Airway epithelial cell (primary cell): ENCODE data around the gene PCDHGA1. TPM values are rescaled to one million over a fixed set of nuclear protein-coding genes. Genes with fewer than 3 reads are reported as not detected.

ENCODE experiments used
- total RNA-seq: library from RNA; depleted of rRNA; stranded (reverse); fragments of >200 nt; gene quantifications from 2 replicates; pipeline ENCODE4 v1.2.3, GENCODE V29; 2015

PCDHGA1 gene
- total RNA-seq, 1 donor from 2014 or later: not detected

GRCh38 chr5:141397756-141398551 is 67.6 kb downstream of the PCDHGA1 start, which contains the start of gene PCDHGB5:
Gene PCDHGB5, plus strand, starts transcription at chr5:141397947. Its CDS starts 181 bp downstream, at chr5:141398128.

DNA sequence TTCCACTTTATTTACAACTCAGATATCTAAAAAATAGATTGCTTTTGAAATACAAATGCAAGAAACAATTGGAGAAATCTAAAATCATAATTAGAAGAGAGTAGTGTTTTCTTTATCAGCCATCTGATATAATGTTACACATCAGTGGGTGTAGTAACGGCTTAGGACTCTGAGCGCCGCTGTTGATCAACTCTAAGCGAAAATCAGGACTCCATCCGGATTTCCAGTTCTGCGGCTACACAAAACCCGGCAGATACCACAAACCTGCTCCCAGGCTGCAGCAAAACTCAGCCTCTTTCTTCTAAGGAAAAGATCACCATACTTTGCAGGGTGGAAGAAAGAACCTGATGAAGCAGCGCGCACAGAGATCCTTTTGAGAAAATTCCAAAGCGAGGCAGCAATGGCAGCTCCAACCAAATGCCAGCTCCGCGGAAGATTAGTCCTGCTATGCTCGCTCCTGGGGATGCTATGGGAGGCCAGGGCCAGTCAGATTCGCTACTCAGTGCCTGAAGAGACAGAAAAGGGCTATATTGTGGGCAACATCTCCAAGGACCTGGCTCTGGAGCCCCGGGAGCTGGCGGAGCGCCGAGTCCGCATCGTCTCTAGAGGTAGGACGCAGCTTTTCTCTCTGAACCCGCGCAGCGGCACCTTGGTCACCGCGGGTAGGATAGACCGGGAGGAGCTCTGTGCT is 72.4 kb downstream of the PCDHGA1 start, which contains the start of gene PCDHGA9:
Gene PCDHGA9 (plus strand): TSS at position 226 of the 691 bp plus-strand sequence. CDS start 175 bp downstream, at position 401.

DNA sequence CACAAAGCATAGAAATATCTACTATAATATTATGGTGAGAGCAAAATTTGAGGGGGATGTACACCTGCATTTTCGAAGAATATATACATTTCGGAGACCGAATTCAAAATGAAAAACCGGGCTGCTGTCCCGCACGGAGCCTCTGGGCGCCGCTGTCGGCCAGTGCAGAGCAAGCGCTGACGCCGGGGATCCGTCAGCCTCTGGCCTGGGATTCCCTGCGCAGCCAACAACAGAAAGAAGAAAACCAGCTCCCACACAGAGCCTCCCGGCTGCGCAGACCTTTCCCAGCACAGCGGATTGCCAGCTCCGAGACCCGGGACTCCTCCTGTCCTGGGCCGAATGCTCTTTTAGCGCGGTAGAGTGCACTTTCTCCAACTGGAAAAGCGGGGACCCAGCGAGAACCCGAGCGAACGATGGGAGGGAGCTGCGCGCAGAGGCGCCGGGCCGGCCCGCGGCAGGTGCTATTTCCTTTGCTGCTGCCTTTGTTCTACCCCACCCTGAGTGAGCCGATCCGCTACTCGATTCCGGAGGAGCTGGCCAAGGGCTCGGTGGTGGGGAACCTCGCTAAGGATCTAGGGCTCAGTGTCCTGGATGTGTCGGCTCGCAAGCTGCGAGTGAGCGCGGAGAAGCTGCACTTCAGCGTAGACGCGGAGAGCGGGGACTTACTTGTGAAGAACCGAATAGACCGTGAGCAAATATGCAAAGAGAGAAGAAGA is 77.6 kb downstream of the PCDHGA1 start, which contains the start of gene PCDHGB6:
Gene PCDHGB6 (plus strand): TSS at position 232 of the 716 bp plus-strand sequence. CDS start 182 bp downstream, at position 414.

GRCh38 chr5:141412854-141413539 is 82.7 kb downstream of the PCDHGA1 start, which contains the start of gene PCDHGA10:
Gene PCDHGA10, plus strand, starts transcription at chr5:141412987. Its CDS starts 189 bp downstream, at chr5:141413176.

GRCh38 chr5:141417494-141418172 is 87.3 kb downstream of the PCDHGA1 start, which contains the start of gene PCDHGB7:
Gene PCDHGB7, plus strand, starts transcription at chr5:141417677. Its CDS starts 183 bp downstream, at chr5:141417860.

DNA sequence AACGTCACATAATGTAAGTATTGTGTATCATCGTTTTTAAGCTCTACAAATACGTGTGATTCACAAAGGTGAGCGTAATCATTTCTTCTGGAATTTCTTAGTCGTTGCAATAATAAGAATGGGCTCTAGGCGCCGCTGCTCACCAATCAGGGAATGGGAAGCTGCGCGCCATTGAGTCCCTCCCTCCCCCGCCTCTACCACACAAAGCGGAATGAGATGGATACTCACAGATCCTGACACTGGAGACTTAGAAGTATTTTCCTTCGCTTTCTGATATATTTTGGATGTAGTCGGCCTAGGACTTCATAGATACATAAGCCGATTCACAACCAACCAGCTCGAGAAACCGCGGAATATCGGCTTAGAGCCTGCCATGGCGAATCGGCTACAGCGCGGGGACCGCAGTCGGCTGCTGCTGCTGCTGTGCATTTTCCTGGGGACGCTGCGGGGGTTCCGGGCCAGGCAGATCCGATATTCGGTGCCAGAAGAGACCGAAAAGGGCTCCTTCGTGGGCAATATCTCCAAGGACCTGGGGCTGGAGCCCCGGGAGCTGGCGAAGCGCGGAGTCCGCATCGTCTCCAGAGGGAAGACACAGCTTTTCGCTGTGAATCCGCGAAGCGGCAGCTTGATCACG is 90.7 kb downstream of the PCDHGA1 start, which contains the start of gene PCDHGA11:
Gene PCDHGA11 (plus strand): TSS at position 197 of the 634 bp plus-strand sequence. CDS start 177 bp downstream, at position 374.

GRCh38 chr5:141430332-141431113 is 100.2 kb downstream of the PCDHGA1 start, which contains the start of gene PCDHGA12:
Gene PCDHGA12, plus strand, starts transcription at chr5:141430507. Its CDS starts 253 bp downstream, at chr5:141430760.

DNA sequence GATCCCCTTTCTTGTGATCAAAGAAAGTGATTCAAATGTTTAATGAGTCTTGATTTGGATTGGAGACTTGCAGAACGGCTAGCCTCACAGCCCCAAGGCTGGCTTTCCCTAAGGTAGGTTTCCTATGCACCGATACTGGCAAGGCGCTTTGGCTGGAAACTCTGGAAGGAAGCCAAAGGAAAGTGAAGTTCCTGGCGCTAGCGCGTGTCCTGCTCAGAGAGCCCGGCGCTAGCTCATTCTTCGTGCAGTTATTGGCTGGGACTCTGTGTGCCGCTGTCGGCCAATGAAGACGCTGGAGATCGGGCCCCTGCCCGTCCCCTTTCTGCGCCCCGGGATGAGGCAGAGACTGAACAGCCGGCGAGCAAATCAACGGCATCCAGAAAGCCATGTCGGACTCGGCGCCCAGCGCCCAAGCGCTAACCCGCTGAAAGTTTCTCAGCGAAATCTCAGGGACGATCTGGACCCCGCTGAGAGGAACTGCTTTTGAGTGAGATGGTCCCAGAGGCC is 145.4 kb downstream of the PCDHGA1 start, which contains the start of gene PCDHGC3:
Gene PCDHGC3 (plus strand): TSS at position 342 of the 507 bp plus-strand sequence. CDS start 151 bp downstream, at position 493.

DNA sequence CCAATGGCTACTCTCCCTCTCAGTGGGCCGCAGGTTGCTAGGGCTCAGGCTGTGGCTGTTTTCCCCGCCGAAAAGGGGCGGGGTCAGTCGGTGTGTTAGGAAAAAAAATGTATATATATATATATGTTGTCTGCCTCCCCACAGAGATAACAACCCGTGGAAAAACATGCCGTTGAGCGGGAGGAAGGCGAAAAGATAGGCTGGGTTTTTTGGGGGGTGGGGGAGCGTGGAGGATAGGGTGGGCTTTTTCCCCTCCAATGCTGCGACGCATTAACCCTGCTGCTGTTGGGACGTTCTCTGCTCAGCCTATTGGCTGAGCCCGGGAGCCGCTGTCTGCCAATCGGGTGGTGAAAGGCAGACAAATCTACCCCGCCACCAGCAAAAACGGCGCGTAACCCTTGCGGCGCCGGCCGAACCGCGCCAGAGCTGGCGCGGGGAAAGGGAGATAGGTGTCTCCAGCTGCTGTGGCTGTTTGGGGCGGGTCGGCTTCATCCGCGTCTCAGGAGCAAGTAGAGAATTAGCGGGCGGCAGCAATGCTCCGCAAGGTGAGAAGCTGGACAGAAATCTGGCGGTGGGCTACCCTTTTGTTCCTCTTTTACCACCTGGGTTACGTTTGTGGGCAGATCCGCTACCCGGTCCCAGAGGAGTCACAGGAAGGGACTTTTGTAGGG is 154.5 kb downstream of the PCDHGA1 start, which contains the start of gene PCDHGC4:
Gene PCDHGC4 (plus strand): TSS at position 390 of the 671 bp plus-strand sequence. CDS start 144 bp downstream, at position 534.

GRCh38 chr5:141488591-141489561 is 158.6 kb downstream of the PCDHGA1 start, which contains the start of gene PCDHGC5:
Gene PCDHGC5, plus strand, starts transcription at chr5:141489081. Its CDS starts 160 bp downstream, at chr5:141489241.

Other genes starting within 250 kb of the PCDHGA1 start
- gene PCDHB2, start 235.9 kb upstream of the PCDHGA1 start, total RNA-seq: 0.14 TPM in 1 of 2 replicates, not detected in the other
- gene PCDHB3, start 230.0 kb upstream of the PCDHGA1 start, total RNA-seq: 0.05 TPM in 1 of 2 replicates, not detected in the other
- gene PCDHB4, start 208.7 kb upstream of the PCDHGA1 start, total RNA-seq: not detected in 2 replicates
- gene PCDHB5, start 195.3 kb upstream of the PCDHGA1 start, total RNA-seq: 0.63 TPM in 1 of 2 replicates, not detected in the other
- gene PCDHB6, start 180.5 kb upstream of the PCDHGA1 start, total RNA-seq: 0.14 TPM in 1 of 2 replicates, not detected in the other
- not detected in 2 replicates for gene PCDHB7, start 157.9 kb upstream of the PCDHGA1 start, total RNA-seq
- gene PCDHB8, start 152.7 kb upstream of the PCDHGA1 start, total RNA-seq: 0.07 TPM in 1 of 2 replicates, not detected in the other
- 0.07 and 0.14 TPM in 2 replicates for gene PCDHB16, start 148.1 kb upstream of the PCDHGA1 start, total RNA-seq
- gene PCDHB9, start 143.4 kb upstream of the PCDHGA1 start, total RNA-seq: 0.07 TPM in 1 of 2 replicates, not detected in the other
- 0.05 and 0.21 TPM in 2 replicates for gene PCDHB10, start 138.2 kb upstream of the PCDHGA1 start, total RNA-seq
- gene PCDHB11, start 130.9 kb upstream of the PCDHGA1 start, total RNA-seq: 0.09 TPM in 1 of 2 replicates, not detected in the other
- gene PCDHB12, start 121.8 kb upstream of the PCDHGA1 start, total RNA-seq: 0.05 and 0.07 TPM in 2 replicates
- gene PCDHB13, start 116.6 kb upstream of the PCDHGA1 start, total RNA-seq: 0.09 and 0.14 TPM in 2 replicates
- gene PCDHB14, start 107.2 kb upstream of the PCDHGA1 start, total RNA-seq: 0.21 and 0.65 TPM in 2 replicates
- gene PCDHB15, start 85.1 kb upstream of the PCDHGA1 start, total RNA-seq: 0.07 and 0.28 TPM in 2 replicates
- not detected in 2 replicates for gene SLC25A2, start 26.5 kb upstream of the PCDHGA1 start, total RNA-seq
- gene TAF7, start 9.7 kb upstream of the PCDHGA1 start, total RNA-seq: 28.8 and 30.0 TPM in 2 replicates
- gene PCDHGA2, start 8.2 kb downstream of the PCDHGA1 start, total RNA-seq: 0.42 and 0.79 TPM in 2 replicates
- 0.14 and 0.21 TPM in 2 replicates for gene PCDHGA3, start 13.3 kb downstream of the PCDHGA1 start, total RNA-seq
- 0.07 TPM in 1 of 2 replicates, not detected in the other for gene PCDHGB1, start 19.6 kb downstream of the PCDHGA1 start, total RNA-seq
- 0.23 and 0.63 TPM in 2 replicates for gene PCDHGA4, start 24.5 kb downstream of the PCDHGA1 start, total RNA-seq
- 0.42 TPM in 1 of 2 replicates, not detected in the other for gene PCDHGB2, start 29.5 kb downstream of the PCDHGA1 start, total RNA-seq
- 0.05 and 0.07 TPM in 2 replicates for gene PCDHGA5, start 33.6 kb downstream of the PCDHGA1 start, total RNA-seq
- 0.35 and 0.46 TPM in 2 replicates for gene PCDHGB3, start 39.7 kb downstream of the PCDHGA1 start, total RNA-seq
- 0.37 and 0.63 TPM in 2 replicates for gene PCDHGA6, start 43.4 kb downstream of the PCDHGA1 start, total RNA-seq
- 0.92 and 1.2 TPM in 2 replicates for gene PCDHGA7, start 52.2 kb downstream of the PCDHGA1 start, total RNA-seq
- gene PCDHGB4, start 57.2 kb downstream of the PCDHGA1 start, total RNA-seq: 2.2 and 3.0 TPM in 2 replicates
- gene PCDHGA8, start 62.1 kb downstream of the PCDHGA1 start, total RNA-seq: 0.35 and 0.51 TPM in 2 replicates
- gene PCDHGB5, start 67.4 kb downstream of the PCDHGA1 start, total RNA-seq: 6.1 and 7.2 TPM in 2 replicates
- gene PCDHGA9, start 72.3 kb downstream of the PCDHGA1 start, total RNA-seq: 1.2 and 1.8 TPM in 2 replicates
- gene PCDHGB6, start 77.5 kb downstream of the PCDHGA1 start, total RNA-seq: 1.1 and 1.5 TPM in 2 replicates
- 4.7 and 6.2 TPM in 2 replicates for gene PCDHGA10, start 82.5 kb downstream of the PCDHGA1 start, total RNA-seq
- 3.2 and 4.1 TPM in 2 replicates for gene PCDHGB7, start 87.2 kb downstream of the PCDHGA1 start, total RNA-seq
- gene PCDHGA11, start 90.5 kb downstream of the PCDHGA1 start, total RNA-seq: 3.3 and 5.2 TPM in 2 replicates
- gene PCDHGA12, start 100.0 kb downstream of the PCDHGA1 start, total RNA-seq: 4.7 and 5.6 TPM in 2 replicates
- gene PCDHGC3, start 145.5 kb downstream of the PCDHGA1 start, total RNA-seq: 21.0 and 27.2 TPM in 2 replicates
- 0.05 and 0.21 TPM in 2 replicates for gene PCDHGC4, start 154.5 kb downstream of the PCDHGA1 start, total RNA-seq
- 0.79 and 1.1 TPM in 2 replicates for gene PCDHGC5, start 158.6 kb downstream of the PCDHGA1 start, total RNA-seq